Heart right ventricle (tissue), 16 donors: ENCODE measurements around the gene TCF4. TPM values are rescaled to one million over a fixed set of nuclear protein-coding genes. Genes with fewer than 3 reads are reported as not detected.

Experiments
- ATAC-seq, 8 donors: fragments of 200-7000 bp; cut with Tn5 transposase; one replicate each; pipeline ENCODE4 v1.9.1; 2020; ENCODE audit warnings: mild to moderate bottlenecking in 8 of 8, moderate library complexity in 8 of 8, moderate number of reproducible peaks in 1 of 8
- DNase-seq, 2 donors: peaks; one replicate each; pipeline ENCODE4 v3.0.0-alpha.2; 2020
- H3K27ac ChIP-seq, 10 donors: fragments of 200-600 bp; sonication (generic) in 2 of 10; one replicate each; pipeline versions ENCODE4 v1.5.0 to v1.8.0; 2020 to 2022; ENCODE audit warnings: mild to moderate bottlenecking in 3 of 10
- H3K27me3 ChIP-seq, 7 donors: fragments of 200-600 bp; one replicate each; pipeline ENCODE4 v1.8.0; 2021 to 2022; ENCODE audit warnings: mild to moderate bottlenecking in 2 of 7
- H3K36me3 ChIP-seq, 9 donors: fragments of 200-600 bp; sonication (generic) in 1 of 9; one replicate each; pipeline versions ENCODE4 v1.5.0 to v1.8.0; 2020 to 2022; ENCODE audit warnings: mild to moderate bottlenecking in 2 of 9
- H3K4me1 ChIP-seq, 9 donors: fragments of 200-600 bp; sonication (generic) in 1 of 9; one replicate each; pipeline versions ENCODE4 v1.5.0 to v1.8.0; 2020 to 2022; ENCODE audit warnings: mild to moderate bottlenecking in 4 of 9
- H3K4me3 ChIP-seq, 10 donors: fragments of 200-600 bp; sonication (generic) in 2 of 10; one replicate each; pipeline versions ENCODE4 v1.5.0 to v1.8.0; 2020 to 2022; ENCODE audit warnings: mild to moderate bottlenecking in 7 of 10, moderate library complexity in 2 of 10
- H3K9me3 ChIP-seq, 11 donors: fragments of 200-600 bp in 10 of 11; sonication (generic) in 2 of 11; one replicate each; pipeline versions ENCODE4 v1.5.0 to v1.8.0; 2013 to 2022; ENCODE audit warnings: mild to moderate bottlenecking in 2 of 11, control low read depth in 1 of 11, moderate library complexity in 1 of 11
- CTCF ChIP-seq, 9 donors: fragments of 200-600 bp; sonication (generic) in 2 of 9; IDR thresholded peaks; one replicate each; pipeline versions ENCODE4 v1.5.0 to v1.8.0; 2021 to 2022; ENCODE audit warnings: antibody characterized with exemption in 9 of 9, mild to moderate bottlenecking in 5 of 9, moderate library complexity in 1 of 9
- WGBS, 2 donors: extraction: QIAGEN DNeasy Blood & Tissue Kit; methylation state at CpG; one replicate each; pipeline ENCODE4 v1.1.7; 2013; ENCODE audit warnings: inconsistent platforms in 1 of 2; 5-methylcytosine and 5-hydroxymethylcytosine counted together
- intact Hi-C, 10 donors: fragments of 100-400 bp; cut with DNase I; formaldehyde crosslinking; loops; one replicate each; pipeline versions ENCODE4 v1.11.1 to v1.14.2; 2022
- polyA plus RNA-seq, 2 donors: library from polyadenylated mRNA; stranded (reverse); fragments of 200-250 nt; gene quantifications; one replicate each; pipeline ENCODE4 v1.2.3, GENCODE V29; 2013
- total RNA-seq, 10 donors: library from RNA; stranded (reverse); fragmentation: NEBNext Ultra II Directional in 3 of 10; extraction: Animal tissue kit (Norgen Biotek cat#: 25700) in 3 of 10; gene quantifications; one replicate each; pipeline versions ENCODE4 v1.2.1 to v1.2.4, GENCODE V29; 2021 to 2023
- donor health status: Arrhythmogenic right ventricular cardiomyopathy.
- donor health status: ischemic (EF 13 %, LVEDD 7.1; RV severe dilation, severe dysfunction).
- donor health status: healthy with polysubstance abuse.
- donor health status: DM: no; HTN: yes; CAD: no.
- donor health status: DM: no; HTN: no; CAD: no.
- donor health status: ischemic (EF 25% LVEDD 6.9; RV normal size, moderate dysfunction).
- donor health status: ischemic (EF 25% LVEDD 5.7; RV mildly dilated, moderate dysfunction).
- donor health status: healthy.
- donor health status: DM: yes; HTN: yes; CAD: no.
- donor health status: Ischemic cardiomyopathy.
- donor health status: ischemic (EF 35%, LVEDD 5.7; RV mildly dilated, moderate dysfunction).
- donor health status: nonischemic (EF 11% LVEDD 7.7; RV severe dilation, severe dysfunction).
- donor health status: DM: yes; HTN: yes; CAD: no.
- donor health status: PGD.
- donor health status: ischemic (EF 29% LVEDD 5.4; RV normal size, mild dysfunction).
- donor health status: nonischemic (EF 23%, LVEDD 6.1; RV moderate dilation, normal function).

TCF4 gene
- total and polyA plus RNA-seq, 12 donors = 12.6 to 90.1 (median 65.5) TPM

GRCh38 chr18:55464581-55464980 is 123.4 kb downstream of the TCF4 start:
- intact Hi-C loops = no loop called here
- peaks cover 0 to 51% (median 18%) of the 10 kb centered on the region in 9 donors for H3K4me1 ChIP-seq
- ATAC-seq = peak in 1 of 8 donors; percentile 37
- 79 to 82% methylated on average over 4 of the region's 4 CpGs for whole genome bisulfite sequencing, 2 donors
- H3K27me3 ChIP-seq = no peaks in the 10 kb centered on the region
- DNase-seq = no peak
- H3K27ac ChIP-seq = peak overlapping the region in 6 of 10 donors; percentile 1 to 54 (median 22)
- H3K36me3 ChIP-seq = peaks cover 0 to 31% (median 0%) of the 10 kb centered on the region in 9 donors
- no peaks in the 10 kb centered on the region for H3K9me3 ChIP-seq
- no peak for TF ChIP-seq CTCF (IDR thresholded peaks at IDR 0.05)
- no peak overlapping the region for H3K4me3 ChIP-seq

- no peak for DNase-seq
- intact Hi-C loops = no loop called here
- H3K27me3 ChIP-seq = no peaks in the 10 kb centered on the region
- H3K9me3 ChIP-seq = no peaks in the 10 kb centered on the region
- WGBS, 2 donors = 48 to 78% methylated on average over 1 of the region's 1 CpG
- H3K4me3 ChIP-seq = no peak overlapping the region
- TF ChIP-seq CTCF (IDR thresholded peaks at IDR 0.05) = no peak
- ATAC-seq = no peak
- H3K4me1 ChIP-seq = peaks cover 0 to 41% (median 18%) of the 10 kb centered on the region in 9 donors
- peaks cover 0 to 34% (median 0%) of the 10 kb centered on the region in 9 donors for H3K36me3 ChIP-seq
- H3K27ac ChIP-seq = no peak overlapping the region
Observed at GRCh38 chr18:55462652-55463051, 125.3 kb downstream of the TCF4 start.

GRCh38 chr18:55461848-55462247 is 126.1 kb downstream of the TCF4 start:
- 78 to 81% methylated on average over 4 of the region's 4 CpGs for WGBS, 2 donors
- Histone ChIP-seq H3K4me1 (peaks cover 0 to 35% (median 18%) of the 10 kb centered on the region in 9 donors), H3K36me3 (peaks cover 0 to 34% (median 0%) of the 10 kb centered on the region in 9 donors), H3K4me3 (no peak overlapping the region), H3K27me3 (no peaks in the 10 kb centered on the region), H3K9me3 (no peaks in the 10 kb centered on the region), H3K27ac (no peak overlapping the region)
- DNase-seq (no peak), ATAC-seq (no peak)
- TF ChIP-seq CTCF (IDR thresholded peaks at IDR 0.05) = no peak
- intact Hi-C loops = no loop called here

- WGBS, 2 donors = 83 to 85% methylated on average over 12 of the region's 12 CpGs
Observed at GRCh38 chr18:55458456-55459203, 129.4 kb downstream of the TCF4 start.

More at GRCh38 chr18:55458456-55459203, 129.4 kb downstream of the TCF4 start:
- H3K4me1 ChIP-seq = peaks cover 0 to 16% (median 0%) of the 10 kb centered on the region in 9 donors
- ATAC-seq (no peak), DNase-seq (no peak)
- H3K4me3 ChIP-seq = no peak overlapping the region
- intact Hi-C loops = no loop called here
- H3K9me3 ChIP-seq = no peaks in the 10 kb centered on the region
- no peak for TF ChIP-seq CTCF (IDR thresholded peaks at IDR 0.05)
- no peak overlapping the region for H3K27ac ChIP-seq
- H3K36me3 ChIP-seq = peaks cover 0 to 34% (median 0%) of the 10 kb centered on the region in 9 donors
- no peaks in the 10 kb centered on the region for H3K27me3 ChIP-seq
